Right lobe of liver (tissue), 6 donors: Measurements from ENCODE around the gene DYNAP. TPM values are rescaled to one million over a fixed set of nuclear protein-coding genes. Genes with fewer than 3 reads are reported as not detected.

Experiments used
- ATAC-seq, 4 donors: fragments of 200-7000 bp; cut with Tn5 transposase; one replicate each; pipeline ENCODE4 v1.9.1; 2020; ENCODE audit warnings: mild to moderate bottlenecking in 4 of 4, moderate library complexity in 4 of 4
- DNase-seq, 3 donors: peaks; one replicate each; pipeline ENCODE4 v3.0.0-alpha.2; 2020
- H3K27ac ChIP-seq, 3 donors: fragments of 200-600 bp; one replicate each; pipeline ENCODE4 v1.8.0; 2022
- H3K27me3 ChIP-seq, 2 donors: fragments of 200-600 bp; one replicate each; pipeline ENCODE4 v1.8.0; 2022
- H3K36me3 ChIP-seq, 4 donors: fragments of 200-600 bp; sonication (generic) in 1 of 4; one replicate each; pipeline versions ENCODE4 v1.5.1 to v1.8.0; 2017 to 2022; ENCODE audit warnings: control low read depth in 1 of 4
- H3K4me1 ChIP-seq, 4 donors: fragments of 200-600 bp; sonication (generic) in 1 of 4; one replicate each; pipeline versions ENCODE4 v1.5.1 to v1.8.0; 2017 to 2022; ENCODE audit warnings: control low read depth in 1 of 4
- H3K4me3 ChIP-seq, 3 donors: fragments of 200-600 bp; one replicate each; pipeline ENCODE4 v1.8.0; 2022
- H3K9me3 ChIP-seq, 4 donors: fragments of 200-600 bp; sonication (generic) in 1 of 4; one replicate each; pipeline versions ENCODE4 v1.5.1 to v1.8.0; 2017 to 2022; ENCODE audit warnings: control low read depth in 1 of 4
- CTCF ChIP-seq, 4 donors: fragments of 200-600 bp in 3 of 4; fragments of 450-650 bp in 1 of 4; IDR thresholded peaks; one replicate each; pipeline versions ENCODE4 v1.5.1 to v1.8.0; 2016 to 2022; ENCODE audit warnings: antibody characterized with exemption in 4 of 4, mild to moderate bottlenecking in 2 of 4
- POLR2A ChIP-seq: fragments of 450-650 bp; IDR thresholded peaks from one replicate; pipeline ENCODE4 v1.6.1; 2017; ENCODE audit warnings: antibody characterized with exemption, mild to moderate bottlenecking
- WGBS: methylation state at CpG from one replicate; pipeline ENCODE4 v1.1.6; 2018; ENCODE audit warnings: low coverage, low lambda C conversion rate; ENCODE audit not compliant: insufficient coverage; ENCODE audit errors: missing lambda C conversion rate; 5-methylcytosine and 5-hydroxymethylcytosine counted together
- intact Hi-C, 2 donors: fragments of 100-400 bp; cut with DNase I; formaldehyde crosslinking; loops; one replicate each; pipeline versions ENCODE4 v1.11.2 to v1.14.1; 2022
- total RNA-seq, 6 experiments: library from RNA; depleted of rRNA in 2 of 6; stranded (reverse); fragments of >200 nt in 2 of 6; fragmentation: NEBNext Ultra II Directional in 3 of 6; extraction: Animal tissue kit (Norgen Biotek cat#: 25700) in 3 of 6; gene quantifications; one replicate each; pipeline versions ENCODE4 v1.1.0 to v1.2.4, GENCODE V29; 2016 to 2023
- donor health status: DM: no; HTN: yes; CAD: no.
- donor health status: DM: no; HTN: no; CAD: no.
- donor health status: DM: no; HTN: no; CAD: no.
- donor health status: DM: no; HTN: yes; CAD: no.
- donor health status: DM: no; HTN: yes; CAD: no.

The DYNAP gene
- total RNA-seq, 6 experiments from 2014 or later = not detected

- H3K36me3 ChIP-seq = no peaks in the 10 kb centered on the region
- no peaks in the 10 kb centered on the region for H3K27me3 ChIP-seq
- H3K9me3 ChIP-seq = no peaks in the 10 kb centered on the region
- H3K27ac ChIP-seq = no peak overlapping the region
- TF ChIP-seq POLR2A (no peak), CTCF (IDR thresholded peaks at IDR 0.05) (no peak)
- 58% methylated on average over 6 of the region's 6 CpGs for WGBS
- DNase-seq (no peak), ATAC-seq (no peak)
- intact Hi-C loops = no loop called here
- no peaks in the 10 kb centered on the region for H3K4me1 ChIP-seq
- H3K4me3 ChIP-seq = no peak overlapping the region
Observed at GRCh38 chr18:54585743-54586142, 5.3 kb upstream of the DYNAP start.

DNA sequence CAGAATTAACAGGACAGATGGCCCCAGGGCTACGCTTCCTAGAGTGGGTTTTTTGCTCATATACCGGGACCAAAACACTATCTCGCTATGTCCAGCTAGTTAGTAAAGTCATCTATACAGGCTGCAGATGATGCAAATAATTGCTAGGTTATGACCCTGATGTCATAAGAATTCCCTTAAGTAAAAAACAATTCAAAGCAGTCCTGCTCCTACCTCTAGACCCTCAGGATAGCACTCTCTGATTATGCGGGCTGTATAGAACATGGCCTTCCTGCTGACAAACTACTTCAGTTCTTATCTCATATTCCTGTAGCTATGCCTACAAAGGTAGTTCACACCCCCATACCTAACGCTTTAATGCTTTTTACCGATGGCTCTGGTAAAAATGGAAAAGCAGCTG, 13.2 kb downstream of the DYNAP start:
- 83% methylated on average over 6 of the region's 6 CpGs for WGBS
- no peaks in the 10 kb centered on the region for H3K27me3 ChIP-seq
- no peak for ATAC-seq

DNA sequence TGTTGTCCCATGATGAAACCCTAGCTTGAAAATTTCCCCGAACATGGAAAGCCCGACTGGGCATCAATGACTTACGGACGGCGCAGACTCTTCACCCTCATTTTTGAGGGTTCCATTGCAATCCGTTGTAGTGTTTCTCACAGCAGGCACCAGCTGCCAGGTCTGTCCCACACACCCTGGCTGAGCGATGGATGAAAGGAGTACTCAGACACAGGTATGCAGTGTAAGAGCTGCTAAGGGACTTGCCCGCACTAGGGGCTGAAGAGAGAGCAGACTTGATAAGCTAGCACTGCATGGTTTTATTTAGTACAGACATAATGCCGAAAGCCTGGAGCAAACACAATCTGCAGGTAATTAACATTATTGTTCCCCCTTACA, 15.8 kb downstream of the DYNAP start:
- Histone ChIP-seq H3K4me1 (peaks cover 0 to 4% (median 0%) of the 10 kb centered on the region in 4 donors), H3K9me3 (no peaks in the 10 kb centered on the region), H3K27me3 (no peaks in the 10 kb centered on the region), H3K27ac (peak overlapping the region in 2 of 3 donors; percentile 88 to 96), H3K36me3 (no peaks in the 10 kb centered on the region), H3K4me3 (no peak overlapping the region)
- TF ChIP-seq POLR2A (no peak), CTCF (IDR thresholded peaks at IDR 0.05) (no peak)
- 95% methylated on average over 8 of the region's 9 CpGs for WGBS
- DNase-seq (no peak), ATAC-seq (peak in 3 of 4 donors; percentile 4 to 7 (median 6))
- intact Hi-C loops = no loop called here

More for the DNA sequence above, 13.2 kb downstream of the DYNAP start:
- no peak overlapping the region for H3K4me3 ChIP-seq
- intact Hi-C loops = no loop called here
- DNase-seq = no peak
- H3K4me1 ChIP-seq = peaks cover 0 to 4% (median 0%) of the 10 kb centered on the region in 4 donors
- H3K9me3 ChIP-seq = no peaks in the 10 kb centered on the region
- no peaks in the 10 kb centered on the region for H3K36me3 ChIP-seq
- no peak overlapping the region for H3K27ac ChIP-seq
- TF ChIP-seq CTCF (IDR thresholded peaks at IDR 0.05) (no peak), POLR2A (no peak)

DNA sequence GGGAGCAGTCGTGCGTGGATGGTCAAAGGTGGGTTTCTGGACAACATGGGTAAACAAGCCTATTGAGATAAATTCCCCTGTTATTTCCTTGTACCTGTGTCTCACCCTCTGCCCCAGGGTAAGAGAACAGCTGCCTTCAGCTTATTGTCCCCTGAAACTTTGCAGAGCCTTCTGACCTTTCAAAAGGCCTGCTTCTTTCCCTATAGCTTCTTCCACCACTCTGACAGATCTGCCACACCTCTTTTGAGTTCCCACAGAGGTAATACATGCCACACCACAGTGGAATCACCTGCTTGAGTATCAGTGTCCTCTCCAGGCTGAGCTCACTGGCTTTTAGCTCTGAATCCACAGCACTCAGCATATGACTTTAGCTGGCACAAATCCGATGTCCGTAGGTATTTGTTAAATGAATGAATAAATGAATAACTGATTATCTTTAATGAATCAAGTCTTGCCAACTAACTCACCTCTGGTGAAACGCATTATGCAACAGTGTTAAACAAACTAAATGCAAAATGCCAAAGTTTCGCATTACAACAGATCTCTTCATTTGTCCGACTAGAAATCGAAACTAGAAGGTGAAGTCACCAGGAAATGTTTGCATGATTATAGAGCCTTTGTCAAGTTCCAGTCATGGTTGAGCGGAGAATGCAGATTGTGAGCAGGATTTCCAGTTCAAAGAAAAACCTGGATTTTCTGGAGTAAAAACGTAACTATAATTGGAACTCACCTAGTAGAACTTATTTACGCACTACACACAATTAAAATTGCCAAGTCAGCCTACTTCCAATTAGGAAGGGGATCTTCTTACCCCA, 16.4 kb downstream of the DYNAP start:
- peak overlapping the region; percentile 57 to 96 (median 88) for H3K27ac ChIP-seq
- peak in 1 of 3 donors; percentile 45 for DNase-seq
- no peaks in the 10 kb centered on the region for H3K36me3 ChIP-seq
- H3K4me3 ChIP-seq = peak overlapping the region; percentile 12 to 54 (median 50)
- H3K9me3 ChIP-seq = no peaks in the 10 kb centered on the region
- ATAC-seq = peak; percentile 86 to 93 (median 91)
- no peak for TF ChIP-seq CTCF (IDR thresholded peaks at IDR 0.05)
- peak; percentile 87 for TF ChIP-seq POLR2A
- no peaks in the 10 kb centered on the region for H3K27me3 ChIP-seq
- peaks cover 0 to 4% (median 0%) of the 10 kb centered on the region in 4 donors for H3K4me1 ChIP-seq
- intact Hi-C loops = no loop called here
- 27% methylated on average over 11 of the region's 11 CpGs for WGBS
